ENCODE measurements around the gene CCT3.
A peak's percentile ranks its signal among the peaks of the same experiment; 100 is the strongest.
"Not testable (repeated sequence)": the region's sequence is repeated elsewhere in the genome, so short reads cannot be mapped to it uniquely, and the experiment has no call there.

The CCT3 gene

GRCh38 chr1:156376146-156376545 lies 38.1 kb upstream of the CCT3 start:
- TF ChIP-seq CTCF (conservative IDR thresholded peaks at IDR 0.05; ENCODE audit: low read depth, low read length) = no peak
- no peak overlapping the region for H3K4me3 ChIP-seq (ENCODE audit: low read length)
- no peak for DNase-seq (ENCODE audit: low read depth)

DNA sequence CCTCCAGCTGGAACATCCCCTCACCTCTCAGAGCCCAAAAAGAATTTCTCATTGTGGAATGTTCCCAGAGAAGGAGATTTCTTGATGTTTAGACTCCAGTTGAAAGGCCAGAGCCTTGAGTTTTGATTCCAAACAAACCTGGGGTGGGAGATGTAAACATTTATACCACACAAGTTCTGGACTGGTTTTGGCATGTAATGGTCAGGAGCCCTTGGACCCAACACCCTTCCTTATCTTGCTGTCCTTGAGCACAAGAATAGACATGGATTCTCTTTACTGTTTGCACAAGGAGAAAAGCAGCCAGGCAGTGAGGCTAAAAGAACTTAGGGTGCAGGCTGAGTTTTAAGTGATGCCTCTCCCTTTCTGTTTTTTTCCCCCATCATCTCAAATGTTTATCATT lies 35.5 kb upstream of the CCT3 start:
- H3K4me3 ChIP-seq (ENCODE audit: low read length) = no peak overlapping the region
- TF ChIP-seq CTCF (conservative IDR thresholded peaks at IDR 0.05; ENCODE audit: low read depth, low read length) = no peak
- DNase-seq (ENCODE audit: low read depth) = no peak

GRCh38 chr1:156372876-156373275 lies 34.8 kb upstream of the CCT3 start:
- no peak for TF ChIP-seq CTCF (conservative IDR thresholded peaks at IDR 0.05; ENCODE audit: low read depth, low read length)
- no peak for DNase-seq (ENCODE audit: low read depth)
- H3K4me3 ChIP-seq (ENCODE audit: low read length) = no peak overlapping the region

GRCh38 chr1:156372265-156372586 lies 34.1 kb upstream of the CCT3 start:
- no peak overlapping the region for H3K4me3 ChIP-seq (ENCODE audit: low read length)
- DNase-seq (ENCODE audit: low read depth) = no peak
- TF ChIP-seq CTCF (conservative IDR thresholded peaks at IDR 0.05; ENCODE audit: low read depth, low read length) = no peak

- DNase-seq (ENCODE audit: low read depth) = peak; percentile 27
- TF ChIP-seq CTCF (conservative IDR thresholded peaks at IDR 0.05; ENCODE audit: low read depth, low read length) = no peak
- H3K4me3 ChIP-seq (ENCODE audit: low read length) = no peak overlapping the region
Measured at GRCh38 chr1:156371553-156372264, 33.6 kb upstream of the CCT3 start.

GRCh38 chr1:156369685-156370286 lies 31.7 kb upstream of the CCT3 start:
- not testable (repeated sequence) for DNase-seq (ENCODE audit: low read depth); H3K4me3 ChIP-seq (ENCODE audit: low read length)

DNA sequence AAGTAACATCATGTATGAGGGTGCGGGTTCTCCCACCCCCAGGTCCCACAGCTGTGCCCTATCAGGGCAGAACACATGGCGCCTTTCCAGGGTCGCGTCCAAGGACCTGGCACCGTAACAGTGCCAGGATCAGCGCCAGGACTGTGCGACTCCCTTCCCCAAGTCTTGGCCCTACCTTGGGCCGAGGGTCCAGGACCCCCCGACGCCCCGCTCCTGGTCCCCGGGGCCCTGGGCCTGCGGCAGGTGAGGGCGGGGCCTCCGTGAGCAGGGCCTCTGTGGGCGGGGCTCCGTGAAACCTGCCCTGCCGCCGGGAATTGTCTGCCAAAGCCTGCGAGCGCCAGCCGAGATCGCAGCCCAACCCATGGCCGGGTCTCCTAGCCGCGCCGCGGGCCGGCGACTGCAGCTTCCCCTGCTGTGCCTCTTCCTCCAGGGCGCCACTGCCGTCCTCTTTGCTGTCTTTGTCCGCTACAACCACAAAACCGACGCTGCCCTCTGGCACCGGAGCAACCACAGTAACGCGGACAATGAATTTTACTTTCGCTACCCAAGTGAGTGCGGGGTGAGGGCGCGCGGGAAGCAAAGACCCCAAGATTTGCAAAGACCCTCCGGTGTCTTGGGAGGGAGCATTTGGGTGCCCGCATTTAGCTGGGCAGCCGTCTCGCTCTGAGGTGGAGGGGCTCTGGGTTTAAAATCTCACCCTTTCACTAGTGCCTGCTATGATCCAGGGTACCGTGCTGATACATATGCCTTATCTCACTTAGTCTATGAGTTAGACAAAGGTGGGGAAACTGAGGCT lies 31.0 kb upstream of the CCT3 start, which contains the start of gene RHBG:
TSS of gene RHBG (plus strand) at position 323 of the 796 bp plus-strand sequence. CDS start at position 362, 39 bp downstream.
- DNase-seq (ENCODE audit: low read depth) = no peak
- no peak for TF ChIP-seq CTCF (conservative IDR thresholded peaks at IDR 0.05; ENCODE audit: low read depth, low read length)
- H3K4me3 ChIP-seq (ENCODE audit: low read length) = peak within 1 kb of the TSS; percentile 40

Measured in retinal pigment epithelial cell (primary cell).